HS-5 (cell line): ENCODE measurements around the gene DISC1.
"Not testable (repeated sequence)": the region's sequence is repeated elsewhere in the genome, so short reads cannot be mapped to it uniquely, and the experiment has no call there.

Experiments
- DNase-seq: peaks from one replicate; pipeline ENCODE4 v3.0.0-alpha.2; 2012; ENCODE audit warnings: low read depth

Gene DISC1

GRCh38 chr1:231626535-231626950, at the start of gene DISC1:
Gene DISC1 (plus strand): TSS chr1:231626790. CDS start chr1:231626868, 78 bp downstream.
- DNase-seq, result peak; percentile 57

GRCh38 chr1:231576804-231577718, 49.5 kb upstream of the DISC1 start:
- no peak for DNase-seq

GRCh38 chr1:231580874-231581273, 45.7 kb upstream of the DISC1 start:
- DNase-seq, result no peak

- DNase-seq, result no peak
Observed at GRCh38 chr1:231581859-231582258, 44.7 kb upstream of the DISC1 start.

GRCh38 chr1:231583376-231583775, 43.2 kb upstream of the DISC1 start:
- DNase-seq, result no peak

- DNase-seq, result peak; percentile 43
Observed at GRCh38 chr1:231584117-231584516, 42.5 kb upstream of the DISC1 start.

- DNase-seq, result no peak
Observed at GRCh38 chr1:231584921-231585320, 41.7 kb upstream of the DISC1 start.

- peak; percentile 29 for DNase-seq
Observed at GRCh38 chr1:231590453-231591198, 36.0 kb upstream of the DISC1 start.

GRCh38 chr1:231591466-231591865, 35.1 kb upstream of the DISC1 start:
- DNase-seq, result no peak

- no peak for DNase-seq
Observed at GRCh38 chr1:231592809-231593208, 33.8 kb upstream of the DISC1 start.

GRCh38 chr1:231593264-231593663, 33.3 kb upstream of the DISC1 start:
- not testable (repeated sequence) for DNase-seq

GRCh38 chr1:231594123-231594522, 32.5 kb upstream of the DISC1 start:
- DNase-seq, result no peak

GRCh38 chr1:231594749-231595148, 31.8 kb upstream of the DISC1 start:
- DNase-seq, result no peak

- DNase-seq, result no peak
Observed at GRCh38 chr1:231596337-231596791, 30.2 kb upstream of the DISC1 start.

GRCh38 chr1:231597971-231598370, 28.6 kb upstream of the DISC1 start:
- no peak for DNase-seq

- no peak for DNase-seq
Observed at GRCh38 chr1:231600458-231600976, 26.1 kb upstream of the DISC1 start.

- no peak for DNase-seq
Observed at GRCh38 chr1:231601824-231602672, 24.5 kb upstream of the DISC1 start.

- no peak for DNase-seq
Observed at GRCh38 chr1:231602673-231602984, 24.0 kb upstream of the DISC1 start.

GRCh38 chr1:231603598-231604275, 22.9 kb upstream of the DISC1 start:
- peak; percentile 6 for DNase-seq

GRCh38 chr1:231604276-231604621, 22.3 kb upstream of the DISC1 start:
- no peak for DNase-seq
